SK-N-SH (cell line): ENCODE data around the gene JADE3. TPM values are rescaled to one million over a fixed set of nuclear protein-coding genes. Genes with fewer than 3 reads are reported as not detected.

Experiments
- CTCF ChIA-PET: fragments of 300-600, 350-600 bp; formaldehyde crosslinking; extraction: SDS; loops from one replicate; lab custom pipeline; 2021; lab: Yijun Ruan, JAX
- POLR2A ChIA-PET: fragments of 350-600 bp; sonication (Branson Sonifier 250); formaldehyde crosslinking; extraction: SDS; loops from one replicate; lab custom pipeline; 2020; ENCODE audit warnings: antibody characterized with exemption, inconsistent platforms; lab: Yijun Ruan, JAX
- DNase-seq: peaks from one replicate; pipeline ENCODE4 v3.0.0; 2012
- H2AFZ ChIP-seq: fragments of 200-600 bp; sonication (generic); 2 replicates; pipeline ENCODE4 v1.8.1; 2016; ENCODE audit warnings: antibody characterized with exemption, mild to moderate bottlenecking, low read depth
- H3F3A ChIP-seq: fragments of 200-600 bp; sonication (generic); replicated peaks from 2 replicates; pipeline ENCODE3; 2016; ENCODE audit warnings: antibody characterized with exemption, mild to moderate bottlenecking; ENCODE audit not compliant: insufficient read depth
- H3K27ac ChIP-seq, 2 experiments: fragments of 200-500 bp in 1 of 2; fragments of 200-600 bp in 1 of 2; sonication (Bioruptor generic) in 1 of 2; sonication (generic), shearing (Covaris generic) in 1 of 2; 2 replicates each; pipeline versions ENCODE4 v1.5.1 to v1.6.1; 2014 to 2016; ENCODE audit warnings: low read depth in 2 of 2, inconsistent platforms in 1 of 2, low read length in 1 of 2, mild to moderate bottlenecking in 1 of 2, mixed read lengths in 1 of 2
- H3K27me3 ChIP-seq: fragments of 200-600 bp; sonication (generic), shearing (Covaris generic); 2 replicates; pipeline ENCODE4 v1.6.1; 2016; ENCODE audit warnings: mixed run types; ENCODE audit not compliant: insufficient read depth
- H3K36me3 ChIP-seq, 2 experiments: fragments of 200-500 bp in 1 of 2; fragments of 200-600 bp in 1 of 2; sonication (Bioruptor generic) in 1 of 2; sonication (generic) in 1 of 2; replicated peaks in 1 of 2; 2 replicates each; pipeline versions ENCODE3 to v1.5.1; 2014 to 2016; ENCODE audit warnings: low read length in 1 of 2, mild to moderate bottlenecking in 1 of 2; ENCODE audit not compliant: insufficient read depth in 2 of 2, control insufficient read depth in 1 of 2
- H3K4me1 ChIP-seq, 2 experiments: fragments of 200-500 bp in 1 of 2; fragments of 200-600 bp in 1 of 2; sonication (Bioruptor generic) in 1 of 2; sonication (generic), shearing (Covaris generic) in 1 of 2; 2 replicates each; pipeline versions ENCODE4 v1.5.1 to v1.6.1; 2014 to 2016; ENCODE audit warnings: low read depth in 1 of 2, low read length in 1 of 2, mixed run types in 1 of 2; ENCODE audit not compliant: insufficient read depth in 2 of 2, control insufficient read depth in 1 of 2
- H3K4me2 ChIP-seq: fragments of 200-600 bp; sonication (generic), shearing (Covaris generic); 2 replicates; pipeline ENCODE4 v1.6.1; 2017; ENCODE audit warnings: mixed run types
- H3K4me3 ChIP-seq, 2 experiments: fragments of 200-500 bp in 1 of 2; fragments of 200-600 bp in 1 of 2; sonication (Bioruptor generic) in 1 of 2; sonication (generic), shearing (Covaris generic) in 1 of 2; 2 replicates each; pipeline versions ENCODE4 v1.5.1 to v1.8.1; 2014 to 2016; ENCODE audit warnings: low read depth in 2 of 2, inconsistent platforms in 1 of 2, low read length in 1 of 2, mild to moderate bottlenecking in 1 of 2, mixed read lengths in 1 of 2, moderate library complexity in 1 of 2
- H3K79me2 ChIP-seq: fragments of 200-600 bp; sonication (generic); 2 replicates; pipeline ENCODE4 v1.8.1; 2017; ENCODE audit warnings: mild to moderate bottlenecking; ENCODE audit not compliant: insufficient read depth
- H3K9ac ChIP-seq: fragments of 200-600 bp; sonication (generic); 2 replicates; pipeline ENCODE4 v1.6.1; 2017; ENCODE audit warnings: mixed run types
- H3K9me2 ChIP-seq: fragments of 200-600 bp; sonication (generic); 2 replicates; pipeline ENCODE4 v1.6.1; 2017; ENCODE audit warnings: mixed run types
- H3K9me3 ChIP-seq: fragments of 200-600 bp; sonication (generic); 2 replicates; pipeline ENCODE4 v1.6.1; 2017; ENCODE audit warnings: mixed run types, mild to moderate bottlenecking, moderate library complexity
- H4K20me1 ChIP-seq: fragments of 200-600 bp; sonication (generic); 2 replicates; pipeline ENCODE4 v1.6.1; 2017; ENCODE audit warnings: mild to moderate bottlenecking, mixed run types; ENCODE audit not compliant: insufficient read depth
- CHD2 ChIP-seq: fragments of 150-350 bp; IDR thresholded peaks from 2 replicates; pipeline ENCODE4 v1.6.1; 2018; ENCODE audit warnings: low read length; ENCODE audit not compliant: partially characterized antibody
- EP300 ChIP-seq, 2 experiments: IDR thresholded peaks; 2 replicates each; pipeline versions ENCODE4 v1.4.0 to v1.6.1; 2012; ENCODE audit warnings: borderline replicate concordance in 1 of 2, low read depth in 1 of 2, low read length in 1 of 2
- EZH2phosphoT487 ChIP-seq: fragments of 200-600 bp; sonication (generic); IDR thresholded peaks from 2 replicates; pipeline ENCODE4 v1.6.1; 2017; ENCODE audit warnings: low read depth, mixed run types, mild to moderate bottlenecking, antibody characterized with exemption, moderate library complexity, borderline replicate concordance
- FOXM1 ChIP-seq: IDR thresholded peaks from 2 replicates; pipeline ENCODE4 v1.4.0; 2012; ENCODE audit warnings: low read depth, mild to moderate bottlenecking
- NFIC ChIP-seq: IDR thresholded peaks from 2 replicates; pipeline ENCODE4 v1.4.0; 2012; ENCODE audit warnings: borderline replicate concordance
- POLR2AphosphoS5 ChIP-seq: IDR thresholded peaks from 2 replicates; pipeline ENCODE4 v1.6.1; 2012; ENCODE audit warnings: low read depth, low read length
- RAD21 ChIP-seq: IDR thresholded peaks from 2 replicates; pipeline ENCODE4 v1.6.1; 2012; ENCODE audit warnings: mild to moderate bottlenecking, low read length
- RCOR1 ChIP-seq: fragments of 150-350 bp; IDR thresholded peaks from 2 replicates; pipeline ENCODE4 v1.6.1; 2017; ENCODE audit warnings: antibody characterized with exemption, low read length
- RXRA ChIP-seq: IDR thresholded peaks from 2 replicates; pipeline ENCODE4 v1.4.0; 2012; ENCODE audit warnings: low read depth, mild to moderate bottlenecking, borderline replicate concordance
- SMC3 ChIP-seq: IDR thresholded peaks from 2 replicates; pipeline ENCODE4 v1.6.1; 2012; ENCODE audit warnings: low read depth, low read length, improper control_type of control experiment
- TAF1 ChIP-seq: IDR thresholded peaks from 2 replicates; pipeline ENCODE4 v1.6.1; 2012; ENCODE audit warnings: low read depth, mild to moderate bottlenecking, low read length, moderate library complexity, borderline replicate concordance
- TCF12 ChIP-seq: IDR thresholded peaks from 2 replicates; pipeline ENCODE4 v1.4.0; 2012
- TEAD4 ChIP-seq: IDR thresholded peaks from 2 replicates; pipeline ENCODE4 v1.4.0; 2012; ENCODE audit warnings: mild to moderate bottlenecking, borderline replicate concordance; ENCODE audit not compliant: insufficient read depth
- WGBS: methylation state at CpG from one replicate; pipeline ENCODE4 v1.1.6; 2017; ENCODE audit warnings: low lambda C conversion rate; 5-methylcytosine and 5-hydroxymethylcytosine counted together
- polyA plus RNA-seq, 3 experiments: library from polyadenylated mRNA; depleted of rRNA; stranded (reverse); fragments of >200 nt; gene quantifications; 2 replicates each; pipeline ENCODE4 v1.2.3, GENCODE V29; 2012
- TF ChIP-seq, protein P1 (sequence below): fragments of 150-350 bp; IDR thresholded peaks from 2 replicates; pipeline ENCODE4 v1.6.1; 2017; ENCODE audit warnings: antibody characterized with exemption, low read length, low read depth, borderline replicate concordance
- TF ChIP-seq, protein P2 (sequence below): IDR thresholded peaks from 2 replicates; pipeline ENCODE4 v1.4.0; 2012; ENCODE audit warnings: low read depth, borderline replicate concordance
- TF ChIP-seq, protein P3 (sequence below): IDR thresholded peaks from 2 replicates; pipeline ENCODE4; 2012
- TF ChIP-seq, protein P4 (sequence below): fragments of 200-600 bp; sonication (generic); IDR thresholded peaks from 2 replicates; pipeline ENCODE4 v1.6.1; 2017; ENCODE audit warnings: antibody characterized with exemption, mild to moderate bottlenecking, moderate library complexity

The JADE3 gene
- polyA plus RNA-seq, 1 of the 3 experiments (the other 2 are of a cell fraction) = 3.0 TPM

DNA sequence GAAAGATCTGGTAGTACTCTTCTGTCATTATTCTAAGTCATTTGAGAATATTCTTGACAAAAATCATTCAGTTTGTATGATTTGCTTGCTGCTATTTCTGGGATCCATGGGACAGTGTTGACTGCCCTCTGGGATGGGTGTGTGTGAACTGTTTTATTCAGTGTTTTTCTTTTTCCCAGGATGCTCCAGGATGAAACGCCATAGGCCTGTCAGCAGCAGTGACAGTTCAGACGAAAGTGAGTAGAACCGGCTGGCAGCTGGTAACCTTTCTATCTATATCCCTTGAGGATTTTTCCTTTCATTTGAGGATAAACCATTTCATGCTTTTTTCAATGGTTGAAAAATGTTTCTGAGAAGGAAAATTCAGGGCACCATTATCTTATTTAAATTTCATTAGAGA, 72.5 kb downstream of the JADE3 start:
- H3K4me1 ChIP-seq = no peaks in the 10 kb centered on the region; a peak in 1 of 4 replicates
- ChIA-PET POLR2A (no interaction called here), CTCF (interaction anchor here (0.9 to 2.4 kb wide), 3 partner anchors 9 to 81 kb away, joined by 3 to 10 read pairs (median 3); no protein-coding TSS in a partner anchor)
- 28% methylated on average over 3 of the region's 3 CpGs for WGBS
- H3K9ac ChIP-seq = no peak overlapping the region
- peaks cover 10% of the 10 kb centered on the region for H3F3A ChIP-seq
- peaks cover 0 to 13% of the 10 kb centered on the region in 2 experiments for H3K36me3 ChIP-seq
- H2AFZ ChIP-seq = no peak overlapping the region
- no peak overlapping the region for H3K4me2 ChIP-seq
- peaks cover 30% of the 10 kb centered on the region for H3K79me2 ChIP-seq
- no peaks in the 10 kb centered on the region for H3K27me3 ChIP-seq
- H3K27ac ChIP-seq = no peak overlapping the region
- 0 out of 2 replicates have a peak, but pooled peaks cover 3% of the 10 kb centered on the region for H3K9me3 ChIP-seq
- no peak for DNase-seq
- no peaks in the 10 kb centered on the region for H3K9me2 ChIP-seq
- TF ChIP-seq TEAD4 (no peak), FOXM1 (no peak), POLR2AphosphoS5 (no peak), RCOR1 (no peak), NFIC (no peak), TCF12 (no peak), RAD21 (no peak), CHD2 (no peak), EZH2phosphoT487 (no peak), TAF1 (no peak), SMC3 (no peak), EP300 (IDR thresholded peaks at IDR 0.05; ENCODE audit: borderline replicate concordance in 1 of 2, low read depth in 1 of 2, low read length in 1 of 2) (no peak), RXRA (no peak)
- TF ChIP-seq, protein P1, sequence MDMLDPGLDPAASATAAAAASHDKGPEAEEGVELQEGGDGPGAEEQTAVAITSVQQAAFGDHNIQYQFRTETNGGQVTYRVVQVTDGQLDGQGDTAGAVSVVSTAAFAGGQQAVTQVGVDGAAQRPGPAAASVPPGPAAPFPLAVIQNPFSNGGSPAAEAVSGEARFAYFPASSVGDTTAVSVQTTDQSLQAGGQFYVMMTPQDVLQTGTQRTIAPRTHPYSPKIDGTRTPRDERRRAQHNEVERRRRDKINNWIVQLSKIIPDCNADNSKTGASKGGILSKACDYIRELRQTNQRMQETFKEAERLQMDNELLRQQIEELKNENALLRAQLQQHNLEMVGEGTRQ = no peak
- TF ChIP-seq, protein P2, sequence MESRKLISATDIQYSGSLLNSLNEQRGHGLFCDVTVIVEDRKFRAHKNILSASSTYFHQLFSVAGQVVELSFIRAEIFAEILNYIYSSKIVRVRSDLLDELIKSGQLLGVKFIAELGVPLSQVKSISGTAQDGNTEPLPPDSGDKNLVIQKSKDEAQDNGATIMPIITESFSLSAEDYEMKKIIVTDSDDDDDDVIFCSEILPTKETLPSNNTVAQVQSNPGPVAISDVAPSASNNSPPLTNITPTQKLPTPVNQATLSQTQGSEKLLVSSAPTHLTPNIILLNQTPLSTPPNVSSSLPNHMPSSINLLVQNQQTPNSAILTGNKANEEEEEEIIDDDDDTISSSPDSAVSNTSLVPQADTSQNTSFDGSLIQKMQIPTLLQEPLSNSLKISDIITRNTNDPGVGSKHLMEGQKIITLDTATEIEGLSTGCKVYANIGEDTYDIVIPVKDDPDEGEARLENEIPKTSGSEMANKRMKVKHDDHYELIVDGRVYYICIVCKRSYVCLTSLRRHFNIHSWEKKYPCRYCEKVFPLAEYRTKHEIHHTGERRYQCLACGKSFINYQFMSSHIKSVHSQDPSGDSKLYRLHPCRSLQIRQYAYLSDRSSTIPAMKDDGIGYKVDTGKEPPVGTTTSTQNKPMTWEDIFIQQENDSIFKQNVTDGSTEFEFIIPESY = no peak
- TF ChIP-seq, protein P3, sequence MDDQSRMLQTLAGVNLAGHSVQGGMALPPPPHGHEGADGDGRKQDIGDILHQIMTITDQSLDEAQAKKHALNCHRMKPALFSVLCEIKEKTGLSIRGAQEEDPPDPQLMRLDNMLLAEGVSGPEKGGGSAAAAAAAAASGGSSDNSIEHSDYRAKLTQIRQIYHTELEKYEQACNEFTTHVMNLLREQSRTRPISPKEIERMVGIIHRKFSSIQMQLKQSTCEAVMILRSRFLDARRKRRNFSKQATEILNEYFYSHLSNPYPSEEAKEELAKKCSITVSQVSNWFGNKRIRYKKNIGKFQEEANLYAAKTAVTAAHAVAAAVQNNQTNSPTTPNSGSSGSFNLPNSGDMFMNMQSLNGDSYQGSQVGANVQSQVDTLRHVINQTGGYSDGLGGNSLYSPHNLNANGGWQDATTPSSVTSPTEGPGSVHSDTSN = no peak
- TF ChIP-seq, protein P4, sequence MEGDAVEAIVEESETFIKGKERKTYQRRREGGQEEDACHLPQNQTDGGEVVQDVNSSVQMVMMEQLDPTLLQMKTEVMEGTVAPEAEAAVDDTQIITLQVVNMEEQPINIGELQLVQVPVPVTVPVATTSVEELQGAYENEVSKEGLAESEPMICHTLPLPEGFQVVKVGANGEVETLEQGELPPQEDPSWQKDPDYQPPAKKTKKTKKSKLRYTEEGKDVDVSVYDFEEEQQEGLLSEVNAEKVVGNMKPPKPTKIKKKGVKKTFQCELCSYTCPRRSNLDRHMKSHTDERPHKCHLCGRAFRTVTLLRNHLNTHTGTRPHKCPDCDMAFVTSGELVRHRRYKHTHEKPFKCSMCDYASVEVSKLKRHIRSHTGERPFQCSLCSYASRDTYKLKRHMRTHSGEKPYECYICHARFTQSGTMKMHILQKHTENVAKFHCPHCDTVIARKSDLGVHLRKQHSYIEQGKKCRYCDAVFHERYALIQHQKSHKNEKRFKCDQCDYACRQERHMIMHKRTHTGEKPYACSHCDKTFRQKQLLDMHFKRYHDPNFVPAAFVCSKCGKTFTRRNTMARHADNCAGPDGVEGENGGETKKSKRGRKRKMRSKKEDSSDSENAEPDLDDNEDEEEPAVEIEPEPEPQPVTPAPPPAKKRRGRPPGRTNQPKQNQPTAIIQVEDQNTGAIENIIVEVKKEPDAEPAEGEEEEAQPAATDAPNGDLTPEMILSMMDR = no peak
- no peaks in the 10 kb centered on the region for H4K20me1 ChIP-seq
- H3K4me3 ChIP-seq = no peak overlapping the region
